ENCODE measurements around the gene METTL24.

DNA sequence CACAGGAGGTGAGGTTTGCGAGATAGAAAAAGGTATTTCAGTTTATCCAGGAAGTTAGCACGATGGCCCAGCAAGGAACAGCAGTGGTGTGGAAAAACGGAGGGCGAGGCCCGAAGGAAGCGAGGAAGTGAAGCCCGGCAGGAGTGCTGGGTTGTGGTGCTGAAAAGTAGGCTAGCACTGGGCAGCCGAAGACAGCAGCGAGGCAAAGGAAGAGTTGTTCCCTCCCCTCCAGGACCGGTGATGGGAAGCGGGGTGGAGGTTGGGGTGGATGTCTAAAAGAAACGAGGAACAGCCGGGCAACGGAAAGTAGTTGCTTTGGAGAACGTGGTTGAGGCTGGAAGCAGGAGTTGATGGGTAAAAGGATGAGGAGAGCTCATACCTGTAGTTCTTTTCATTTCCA is 1.4 kb downstream of the METTL24 start:
- no peak for TF ChIP-seq POLR2A (IDR thresholded peaks at IDR 0.05; ENCODE audit: control extremely low read depth in 1 of 2, low read depth in 2 of 2, low read length in 2 of 2)
- TF ChIP-seq TBP (IDR thresholded peaks at IDR 0.05; ENCODE audit: low read depth, low read length): no peak
- TF ChIP-seq CTCF (IDR thresholded peaks at IDR 0.05; ENCODE audit: control extremely low read depth in 1 of 3, insufficient read depth in 1 of 3, low read depth in 1 of 3, low read length in 3 of 3): no peak
- no peak for TF ChIP-seq ASH2L (IDR thresholded peaks at IDR 0.05; ENCODE audit: low read length)
- TF ChIP-seq EZH2 (IDR thresholded peaks at IDR 0.05; ENCODE audit: low read depth, low read length, severe bottlenecking): no peak
- no peak for TF ChIP-seq KDM5A (IDR thresholded peaks at IDR 0.05; ENCODE audit: low read length)
- no peak for TF ChIP-seq HDAC2 (IDR thresholded peaks at IDR 0.05; ENCODE audit: borderline replicate concordance in 1 of 2, low read depth in 2 of 2, low read length in 2 of 2)
- no peak for TF ChIP-seq POLR2AphosphoS5 (IDR thresholded peaks at IDR 0.05; ENCODE audit: low read depth, low read length)
